Calu3 (cell line): Measurements from ENCODE around the gene LDLRAD3. TPM values are rescaled to one million over a fixed set of nuclear protein-coding genes. Genes with fewer than 3 reads are reported as not detected.

Experiments used
- BruUV-seq: library from RNA; stranded (reverse); fragments of 400-500 nt; replicated peaks from 2 replicates; lab custom pipeline; 2021; lab: Mats Ljungman, UMichigan
- CTCF ChIA-PET: fragments of 300-600 bp; sonication (Branson Sonifier 250); formaldehyde crosslinking; loops from one replicate; lab custom pipeline; 2022; ENCODE audit warnings: antibody characterized with exemption; lab: Charles Lee
- DNase-seq: peaks from one replicate; pipeline ENCODE4 v3.0.0; 2022
- H3K27ac Mint-ChIP-seq: one replicate; pipeline ENCODE4 v1.8.0; 2022; ENCODE audit warnings: mixed read lengths; ENCODE audit not compliant: unreplicated experiment
- H3K27me3 Mint-ChIP-seq: one replicate; pipeline ENCODE4 v1.8.0; 2022; ENCODE audit warnings: mixed read lengths; ENCODE audit not compliant: unreplicated experiment
- H3K36me3 Mint-ChIP-seq: one replicate; pipeline ENCODE4 v1.8.0; 2022; ENCODE audit warnings: mild to moderate bottlenecking, moderate library complexity, mixed read lengths; ENCODE audit not compliant: insufficient read depth, unreplicated experiment
- H3K4me1 Mint-ChIP-seq: one replicate; pipeline ENCODE4 v1.8.0; 2022; ENCODE audit warnings: mild to moderate bottlenecking, low read depth, mixed read lengths; ENCODE audit not compliant: unreplicated experiment
- H3K4me3 Mint-ChIP-seq: one replicate; pipeline ENCODE4 v1.8.0; 2022; ENCODE audit warnings: mild to moderate bottlenecking, low read depth, moderate library complexity, mixed read lengths; ENCODE audit not compliant: unreplicated experiment
- H3K9me3 Mint-ChIP-seq: one replicate; pipeline ENCODE4 v1.8.0; 2022; ENCODE audit warnings: low read depth, mixed read lengths; ENCODE audit not compliant: unreplicated experiment
- CTCF ChIP-seq: fragments of 200-600 bp; IDR thresholded peaks from one replicate; pipeline ENCODE4 v1.8.0; 2022; ENCODE audit warnings: antibody characterized with exemption; ENCODE audit not compliant: unreplicated experiment
- intact Hi-C: fragments of 100-400 bp; cut with micrococcal nuclease; formaldehyde crosslinking; loops from one replicate; pipeline ENCODE4 v1.10.0; 2022; ENCODE audit not compliant: unreplicated experiment
- total RNA-seq: library from RNA; stranded (reverse); gene quantifications from 2 replicates; pipeline ENCODE4 v1.2.3, GENCODE V29; 2022

LDLRAD3 gene
- total RNA-seq, 1 experiment from 2014 or later = 16.2 TPM

GRCh38 chr11:36079878-36080675 is 136.2 kb downstream of the LDLRAD3 start:
- H3K9me3 Mint-ChIP-seq = peaks cover 3% of the 10 kb centered on the region
- no TSS peak for BruUV-seq
- no peak for TF ChIP-seq CTCF
- H3K4me1 Mint-ChIP-seq = no peaks in the 10 kb centered on the region
- H3K27me3 Mint-ChIP-seq = no peaks in the 10 kb centered on the region
- H3K36me3 Mint-ChIP-seq = no peaks in the 10 kb centered on the region
- no peak for DNase-seq
- intact Hi-C loops = no loop called here
- H3K4me3 Mint-ChIP-seq = no peak overlapping the region
- CTCF ChIA-PET = no interaction called here
- H3K27ac Mint-ChIP-seq = no peak overlapping the region

GRCh38 chr11:36081274-36081945 is 137.5 kb downstream of the LDLRAD3 start:
- no peak for DNase-seq
- intact Hi-C loops = no loop called here
- CTCF ChIA-PET = no interaction called here
- no peaks in the 10 kb centered on the region for H3K9me3 Mint-ChIP-seq
- H3K27me3 Mint-ChIP-seq = no peaks in the 10 kb centered on the region
- TF ChIP-seq CTCF = no peak
- no peaks in the 10 kb centered on the region for H3K4me1 Mint-ChIP-seq
- no peak overlapping the region for H3K4me3 Mint-ChIP-seq
- no peaks in the 10 kb centered on the region for H3K36me3 Mint-ChIP-seq
- H3K27ac Mint-ChIP-seq = no peak overlapping the region
- BruUV-seq = no TSS peak

DNA sequence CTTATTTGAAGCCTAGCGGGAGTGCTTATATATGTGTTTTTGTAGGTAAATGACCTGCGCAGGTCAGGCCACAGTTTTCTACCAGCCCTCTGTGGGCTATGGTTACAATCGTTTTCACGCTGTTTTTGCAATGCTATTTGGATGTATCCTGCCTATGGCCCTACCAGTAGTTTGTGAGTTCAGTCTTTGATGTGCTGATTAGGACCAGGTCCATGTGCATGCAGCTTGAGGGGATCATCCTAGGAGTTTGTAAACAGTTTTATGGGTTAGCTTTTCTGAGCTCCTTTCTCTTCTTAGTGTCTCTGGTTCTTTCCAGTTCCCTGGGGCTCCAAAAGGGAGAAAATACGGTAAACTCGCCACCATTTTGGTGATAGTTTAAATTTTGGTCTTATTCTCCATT is 142.5 kb downstream of the LDLRAD3 start:
- Mint-ChIP-seq H3K9me3 (no peaks in the 10 kb centered on the region), H3K27me3 (no peaks in the 10 kb centered on the region), H3K4me3 (no peak overlapping the region), H3K36me3 (no peaks in the 10 kb centered on the region), H3K4me1 (no peaks in the 10 kb centered on the region), H3K27ac (no peak overlapping the region)
- TF ChIP-seq CTCF = no peak
- no peak for DNase-seq
- CTCF ChIA-PET = no interaction called here
- intact Hi-C loops = no loop called here
- BruUV-seq = no TSS peak

DNA sequence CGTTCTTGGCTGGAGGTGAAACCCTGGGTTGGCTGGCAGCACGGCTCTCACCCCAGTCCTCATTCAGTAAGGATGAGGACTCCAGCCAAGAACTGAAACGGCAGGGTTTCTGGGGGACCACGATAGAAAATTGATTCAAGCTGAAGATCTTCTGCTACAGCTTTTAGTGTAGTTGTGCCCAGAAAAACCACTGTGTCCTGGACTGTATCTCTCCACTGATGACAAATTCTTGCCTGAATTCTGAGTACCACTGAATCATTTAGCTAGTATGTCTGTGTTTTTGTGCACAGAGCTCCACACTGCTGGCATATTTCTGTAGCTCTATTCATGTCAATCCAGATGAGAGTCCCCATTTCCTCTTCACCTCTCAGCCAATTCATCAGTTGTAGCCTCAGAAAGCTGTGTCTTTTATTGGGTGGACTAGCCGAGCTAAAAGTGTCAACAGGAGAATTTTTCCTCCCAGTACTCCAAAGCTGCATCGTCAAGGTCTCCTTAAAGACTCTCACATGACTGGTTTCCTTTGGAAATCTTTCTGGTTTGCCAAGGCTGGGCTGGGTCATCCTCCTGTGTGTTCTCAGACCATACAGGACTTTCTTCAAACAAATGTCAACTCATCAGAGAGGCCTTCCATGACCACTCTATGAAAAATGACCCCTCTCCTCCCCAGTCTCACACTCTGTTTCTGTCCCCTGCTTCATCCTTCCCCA is 144.6 kb downstream of the LDLRAD3 start:
- Mint-ChIP-seq H3K36me3 (no peaks in the 10 kb centered on the region), H3K4me3 (no peak overlapping the region), H3K4me1 (no peaks in the 10 kb centered on the region), H3K27me3 (no peaks in the 10 kb centered on the region), H3K27ac (no peak overlapping the region), H3K9me3 (no peaks in the 10 kb centered on the region)
- no TSS peak for BruUV-seq
- intact Hi-C loops = no loop called here
- no peak for DNase-seq
- CTCF ChIA-PET = no interaction called here
- no peak for TF ChIP-seq CTCF
